Measurements from ENCODE around the gene VSTM1. TPM values are rescaled to one million over a fixed set of nuclear protein-coding genes. Genes with fewer than 3 reads are reported as not detected.
"Not testable (repeated sequence)": the region's sequence is repeated elsewhere in the genome, so short reads cannot be mapped to it uniquely, and the experiment has no call there.

The VSTM1 gene
- total RNA-seq, 1 donor from 2014 or later: not detected

DNA sequence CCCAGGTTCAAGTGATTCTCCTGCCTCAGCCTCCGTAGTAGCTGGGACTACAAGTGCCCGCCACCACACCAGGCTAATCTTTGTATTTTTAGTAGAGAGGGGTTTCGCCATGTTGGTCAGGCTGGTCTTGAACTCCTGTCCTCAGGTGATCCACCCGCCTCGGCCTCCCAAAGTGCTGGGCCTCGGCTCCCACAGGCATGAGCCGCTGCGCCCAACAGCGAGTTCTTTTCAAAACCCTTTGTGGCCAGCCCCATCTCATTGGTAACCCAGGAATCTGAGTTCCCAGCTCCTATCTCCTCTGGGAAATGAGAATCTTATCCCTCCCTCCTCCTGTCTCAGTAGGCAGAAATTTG lies 36.2 kb upstream of the VSTM1 start:
- H3K4me1 ChIP-seq (ENCODE audit: control insufficient read depth in 3 of 3, insufficient read depth in 3 of 3, low read length in 3 of 3): peaks cover 11 to 15% (median 11%) of the 10 kb centered on the region in 3 donors
- not testable (repeated sequence) for H3K9me3 ChIP-seq (ENCODE audit: control insufficient read depth in 3 of 3, low read length in 3 of 3); H3K4me3 ChIP-seq (ENCODE audit: low read length in 3 of 3); H3K9ac ChIP-seq (ENCODE audit: low read depth in 1 of 3, low read length in 3 of 3); H3K27ac ChIP-seq (ENCODE audit: low read depth, low read length); H3K36me3 ChIP-seq (ENCODE audit: control insufficient read depth in 3 of 3, insufficient read depth in 3 of 3, low read length in 3 of 3)
- peaks cover 13 to 19% (median 16%) of the 10 kb centered on the region in 3 donors for H3K27me3 ChIP-seq (ENCODE audit: control insufficient read depth in 3 of 3, insufficient read depth in 3 of 3, low read length in 3 of 3)

- Histone ChIP-seq H3K4me3 (ENCODE audit: low read length in 3 of 3) (no peak overlapping the region), H3K9me3 (ENCODE audit: control insufficient read depth in 3 of 3, low read length in 3 of 3) (no peaks in the 10 kb centered on the region), H3K27ac (ENCODE audit: low read depth, low read length) (no peak overlapping the region), H3K27me3 (ENCODE audit: control insufficient read depth in 3 of 3, insufficient read depth in 3 of 3, low read length in 3 of 3) (peaks cover 14 to 24% (median 20%) of the 10 kb centered on the region in 3 donors), H3K4me1 (ENCODE audit: control insufficient read depth in 3 of 3, insufficient read depth in 3 of 3, low read length in 3 of 3) (peaks cover 11 to 15% (median 11%) of the 10 kb centered on the region in 3 donors), H3K9ac (ENCODE audit: low read depth in 1 of 3, low read length in 3 of 3) (no peak overlapping the region), H3K36me3 (ENCODE audit: control insufficient read depth in 3 of 3, insufficient read depth in 3 of 3, low read length in 3 of 3) (peaks cover 0 to 1% (median 0%) of the 10 kb centered on the region in 3 donors)
These were observed 35.6 kb upstream of the VSTM1 start for GRCh38 chr19:54099190-54099902.

GRCh38 chr19:54096617-54097106 lies 33.0 kb upstream of the VSTM1 start:
- no peak overlapping the region for H3K27ac ChIP-seq (ENCODE audit: low read depth, low read length)
- H3K4me3 ChIP-seq (ENCODE audit: low read length in 3 of 3): peak overlapping the region in 1 of 3 donors; percentile 49
- H3K27me3 ChIP-seq (ENCODE audit: control insufficient read depth in 3 of 3, insufficient read depth in 3 of 3, low read length in 3 of 3): peaks cover 14 to 28% (median 20%) of the 10 kb centered on the region in 3 donors
- peaks cover 0 to 4% (median 2%) of the 10 kb centered on the region in 3 donors for H3K4me1 ChIP-seq (ENCODE audit: control insufficient read depth in 3 of 3, insufficient read depth in 3 of 3, low read length in 3 of 3)
- H3K9me3 ChIP-seq (ENCODE audit: control insufficient read depth in 3 of 3, low read length in 3 of 3): no peaks in the 10 kb centered on the region
- no peaks in the 10 kb centered on the region for H3K36me3 ChIP-seq (ENCODE audit: control insufficient read depth in 3 of 3, insufficient read depth in 3 of 3, low read length in 3 of 3)
- peak overlapping the region in 1 of 3 donors; percentile 57 for H3K9ac ChIP-seq (ENCODE audit: low read depth in 1 of 3, low read length in 3 of 3)

DNA sequence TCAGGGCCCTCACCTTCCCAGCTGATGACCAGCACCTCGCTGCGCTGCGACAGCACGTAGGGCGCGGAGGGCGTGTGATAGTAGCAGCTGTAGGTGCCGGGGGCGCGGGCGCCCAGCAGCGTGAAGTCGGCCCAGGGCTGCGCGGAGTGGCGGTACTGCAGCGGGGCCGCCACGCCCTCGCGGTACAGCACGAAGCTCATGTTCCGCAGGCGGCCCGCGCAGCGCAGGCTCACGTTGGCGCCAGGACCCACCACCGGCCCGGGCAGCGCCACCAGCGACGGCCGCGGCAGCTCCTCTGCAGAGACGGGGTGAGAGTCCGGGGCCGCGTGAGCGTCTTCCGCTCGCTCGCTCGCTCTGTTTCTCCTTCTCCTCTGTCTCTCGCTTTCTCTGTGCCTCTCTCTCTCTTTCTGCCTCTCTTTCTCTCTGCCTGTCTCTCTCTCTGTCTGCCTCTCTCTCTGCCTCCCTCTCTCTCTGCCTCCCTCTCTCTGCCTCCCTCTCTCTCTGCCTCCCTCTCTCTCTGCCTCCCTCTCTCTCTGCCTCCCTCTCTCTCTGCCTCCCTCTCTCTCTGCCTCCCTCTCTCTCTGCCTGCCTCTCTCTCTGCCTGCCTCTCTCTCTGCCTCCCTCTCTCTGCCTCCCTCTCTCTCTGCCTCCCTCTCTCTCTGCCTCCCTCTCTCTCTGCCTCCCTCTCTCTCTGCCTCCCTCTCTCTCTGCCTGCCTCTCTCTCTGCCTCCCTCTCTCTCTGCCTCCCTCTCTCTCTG lies 32.3 kb upstream of the VSTM1 start:
- H3K36me3 ChIP-seq (ENCODE audit: control insufficient read depth in 3 of 3, insufficient read depth in 3 of 3, low read length in 3 of 3); H3K4me1 ChIP-seq (ENCODE audit: control insufficient read depth in 3 of 3, insufficient read depth in 3 of 3, low read length in 3 of 3); H3K9me3 ChIP-seq (ENCODE audit: control insufficient read depth in 3 of 3, low read length in 3 of 3); H3K27ac ChIP-seq (ENCODE audit: low read depth, low read length): not testable (repeated sequence)
- Histone ChIP-seq H3K4me3 (ENCODE audit: low read length in 3 of 3) (peak overlapping the region; percentile 22 to 49 (median 40)), H3K9ac (ENCODE audit: low read depth in 1 of 3, low read length in 3 of 3) (peak overlapping the region in 1 of 3 donors; percentile 16), H3K27me3 (ENCODE audit: control insufficient read depth in 3 of 3, insufficient read depth in 3 of 3, low read length in 3 of 3) (peaks cover 17 to 28% (median 20%) of the 10 kb centered on the region in 3 donors)

- peak overlapping the region in 1 of 3 donors; percentile 16 for H3K9ac ChIP-seq (ENCODE audit: low read depth in 1 of 3, low read length in 3 of 3)
These were observed 31.6 kb upstream of the VSTM1 start for GRCh38 chr19:54095136-54095858.

DNA sequence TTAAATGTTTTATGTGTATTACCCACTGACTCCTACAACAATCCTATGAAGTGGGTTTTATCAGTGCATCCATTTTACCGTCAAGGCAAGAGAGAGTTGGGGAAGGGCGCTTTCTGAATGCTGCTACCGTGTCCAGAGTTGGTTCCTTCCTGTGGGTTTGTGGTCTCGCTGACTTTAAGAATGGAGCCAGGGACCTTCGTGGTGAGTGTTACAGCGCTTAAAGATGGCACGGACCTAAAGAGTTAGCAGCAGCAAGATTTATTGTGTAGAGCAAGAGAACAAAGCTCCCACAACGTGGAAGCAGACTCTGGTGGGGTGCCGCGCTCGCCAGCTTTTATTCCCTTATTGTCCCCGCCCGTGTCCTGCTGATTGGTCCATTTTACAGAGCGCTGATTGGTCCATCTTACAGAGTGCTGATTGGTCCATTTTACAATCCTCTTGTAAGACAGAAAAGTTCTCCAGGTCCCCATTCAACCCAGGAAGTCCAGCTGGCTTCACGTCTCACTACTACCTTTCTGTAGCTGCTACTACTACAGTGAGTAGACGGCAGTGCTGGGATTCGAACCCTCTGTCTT lies 30.8 kb upstream of the VSTM1 start:
- no peaks in the 10 kb centered on the region for H3K36me3 ChIP-seq (ENCODE audit: control insufficient read depth in 3 of 3, insufficient read depth in 3 of 3, low read length in 3 of 3)
- no peak overlapping the region for H3K27ac ChIP-seq (ENCODE audit: low read depth, low read length)
- H3K9me3 ChIP-seq (ENCODE audit: control insufficient read depth in 3 of 3, low read length in 3 of 3): no peaks in the 10 kb centered on the region
- H3K9ac ChIP-seq (ENCODE audit: low read depth in 1 of 3, low read length in 3 of 3): no peak overlapping the region
- peaks cover 0 to 4% (median 2%) of the 10 kb centered on the region in 3 donors for H3K4me1 ChIP-seq (ENCODE audit: control insufficient read depth in 3 of 3, insufficient read depth in 3 of 3, low read length in 3 of 3)
- H3K4me3 ChIP-seq (ENCODE audit: low read length in 3 of 3): no peak overlapping the region
- peaks cover 18 to 27% (median 21%) of the 10 kb centered on the region in 3 donors for H3K27me3 ChIP-seq (ENCODE audit: control insufficient read depth in 3 of 3, insufficient read depth in 3 of 3, low read length in 3 of 3)

More at GRCh38 chr19:54095136-54095858, 31.6 kb upstream of the VSTM1 start:
- Histone ChIP-seq H3K36me3 (ENCODE audit: control insufficient read depth in 3 of 3, insufficient read depth in 3 of 3, low read length in 3 of 3) (no peaks in the 10 kb centered on the region), H3K4me1 (ENCODE audit: control insufficient read depth in 3 of 3, insufficient read depth in 3 of 3, low read length in 3 of 3) (peaks cover 0 to 4% (median 2%) of the 10 kb centered on the region in 3 donors), H3K27me3 (ENCODE audit: control insufficient read depth in 3 of 3, insufficient read depth in 3 of 3, low read length in 3 of 3) (peaks cover 18 to 28% (median 20%) of the 10 kb centered on the region in 3 donors), H3K9me3 (ENCODE audit: control insufficient read depth in 3 of 3, low read length in 3 of 3) (no peaks in the 10 kb centered on the region), H3K27ac (ENCODE audit: low read depth, low read length) (no peak overlapping the region), H3K4me3 (ENCODE audit: low read length in 3 of 3) (no peak overlapping the region)

DNA sequence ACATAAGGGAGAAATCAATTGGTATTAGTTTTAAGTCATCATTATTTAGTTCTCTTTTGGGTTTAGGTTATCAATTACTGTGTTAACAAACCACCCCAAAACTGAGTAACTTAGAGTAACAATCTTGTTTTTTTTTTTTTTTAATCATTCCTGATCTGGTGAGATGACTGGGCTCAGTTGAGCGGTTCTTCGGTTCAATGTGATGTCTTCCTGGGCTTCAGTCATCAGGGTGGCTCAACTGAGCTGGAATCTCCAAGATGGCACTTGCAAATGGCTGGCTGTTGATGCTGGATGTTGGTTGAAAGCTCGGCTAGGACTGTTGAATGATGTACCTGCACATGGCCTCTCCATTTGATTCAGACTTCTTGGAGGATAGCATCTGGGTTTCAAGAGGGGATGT lies 20.7 kb upstream of the VSTM1 start:
- H3K4me3 ChIP-seq (ENCODE audit: low read length in 3 of 3): no peak overlapping the region
- H3K9ac ChIP-seq (ENCODE audit: low read depth in 1 of 3, low read length in 3 of 3): no peak overlapping the region
- H3K9me3 ChIP-seq (ENCODE audit: control insufficient read depth in 3 of 3, low read length in 3 of 3): peaks cover 2 to 6% (median 5%) of the 10 kb centered on the region in 3 donors
- H3K27ac ChIP-seq (ENCODE audit: low read depth, low read length): no peak overlapping the region
- H3K27me3 ChIP-seq (ENCODE audit: control insufficient read depth in 3 of 3, insufficient read depth in 3 of 3, low read length in 3 of 3): peaks cover 0 to 2% (median 0%) of the 10 kb centered on the region in 3 donors
- no peaks in the 10 kb centered on the region for H3K4me1 ChIP-seq (ENCODE audit: control insufficient read depth in 3 of 3, insufficient read depth in 3 of 3, low read length in 3 of 3)
- H3K36me3 ChIP-seq (ENCODE audit: control insufficient read depth in 3 of 3, insufficient read depth in 3 of 3, low read length in 3 of 3): no peaks in the 10 kb centered on the region

DNA sequence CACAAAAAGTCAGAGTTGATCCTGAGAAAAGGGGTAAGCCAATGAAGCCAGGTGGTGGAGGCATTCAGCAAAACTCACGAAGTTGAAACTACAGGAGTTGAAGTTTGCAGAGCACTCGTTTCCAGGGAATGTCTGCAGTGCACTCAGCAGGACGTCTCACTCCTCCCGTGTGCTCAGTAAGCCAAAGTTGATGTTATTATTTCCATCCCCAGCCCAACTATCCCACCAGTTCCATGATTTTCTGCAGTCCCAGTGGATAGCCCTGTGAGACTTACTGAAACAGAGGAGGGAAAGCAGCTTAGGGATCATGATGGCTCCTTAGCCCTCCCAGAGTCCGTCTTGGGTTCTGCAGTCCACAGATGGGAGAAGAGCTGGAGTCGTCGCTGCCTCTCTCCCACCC lies 17.3 kb upstream of the VSTM1 start, which contains the start of gene TARM1:
Gene TARM1, minus strand, starts transcription at position 334 of the 400 bp plus-strand sequence. Its CDS starts 25 bp downstream, at position 309.
- H3K36me3 ChIP-seq (ENCODE audit: control insufficient read depth in 3 of 3, insufficient read depth in 3 of 3, low read length in 3 of 3): no peaks in the 10 kb centered on the region
- H3K4me1 ChIP-seq (ENCODE audit: control insufficient read depth in 3 of 3, insufficient read depth in 3 of 3, low read length in 3 of 3): no peaks in the 10 kb centered on the region
- H3K9ac ChIP-seq (ENCODE audit: low read depth in 1 of 3, low read length in 3 of 3): no peak within 1 kb of the TSS
- peaks cover 2 to 6% (median 5%) of the 10 kb centered on the region in 3 donors for H3K9me3 ChIP-seq (ENCODE audit: control insufficient read depth in 3 of 3, low read length in 3 of 3)
- no peak within 1 kb of the TSS for H3K27ac ChIP-seq (ENCODE audit: low read depth, low read length)
- H3K4me3 ChIP-seq (ENCODE audit: low read length in 3 of 3): no peak within 1 kb of the TSS
- H3K27me3 ChIP-seq (ENCODE audit: control insufficient read depth in 3 of 3, insufficient read depth in 3 of 3, low read length in 3 of 3): peaks cover 0 to 4% (median 0%) of the 10 kb centered on the region in 3 donors

DNA sequence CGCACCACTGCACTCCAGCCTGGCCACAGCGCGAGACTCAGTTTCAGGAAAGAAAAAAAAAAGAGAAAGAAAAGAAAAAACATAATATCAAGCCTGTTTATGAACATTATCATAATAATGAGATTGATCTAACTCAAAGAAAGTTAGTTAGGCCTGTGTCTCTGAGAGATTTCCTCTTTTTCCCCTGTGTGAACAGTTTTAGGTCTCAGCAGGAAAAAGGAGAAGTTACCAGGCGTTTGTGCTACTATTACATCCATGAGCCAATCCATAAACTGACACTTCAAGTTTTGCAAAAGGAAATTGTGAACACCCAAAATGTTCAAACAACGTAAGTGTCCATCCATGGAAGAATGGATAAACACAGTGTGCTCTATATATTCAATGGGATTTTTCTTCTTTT lies 13.6 kb upstream of the VSTM1 start:
- H3K4me3 ChIP-seq (ENCODE audit: low read length in 3 of 3): no peak overlapping the region
- no peak overlapping the region for H3K27ac ChIP-seq (ENCODE audit: low read depth, low read length)

More for the DNA sequence above, 13.6 kb upstream of the VSTM1 start:
- H3K4me1 ChIP-seq (ENCODE audit: control insufficient read depth in 3 of 3, insufficient read depth in 3 of 3, low read length in 3 of 3): no peaks in the 10 kb centered on the region
- peaks cover 0 to 4% (median 0%) of the 10 kb centered on the region in 3 donors for H3K27me3 ChIP-seq (ENCODE audit: control insufficient read depth in 3 of 3, insufficient read depth in 3 of 3, low read length in 3 of 3)
- no peaks in the 10 kb centered on the region for H3K36me3 ChIP-seq (ENCODE audit: control insufficient read depth in 3 of 3, insufficient read depth in 3 of 3, low read length in 3 of 3)
- H3K9ac ChIP-seq (ENCODE audit: low read depth in 1 of 3, low read length in 3 of 3): no peak overlapping the region
- peaks cover 5 to 6% (median 6%) of the 10 kb centered on the region in 3 donors for H3K9me3 ChIP-seq (ENCODE audit: control insufficient read depth in 3 of 3, low read length in 3 of 3)

Data from skeletal muscle tissue (tissue), 4 donors.